Gastroesophageal sphincter (tissue), 4 donors: ENCODE measurements around the gene KCNN1. TPM values are rescaled to one million over a fixed set of nuclear protein-coding genes. Genes with fewer than 3 reads are reported as not detected.

Experiments
- ATAC-seq: fragments of 150-250 bp; one replicate; pipeline ENCODE4 v1.9.1; 2016; ENCODE audit warnings: mild to moderate bottlenecking, moderate library complexity
- H3K27ac ChIP-seq, 4 donors: fragments of 200-600 bp; sonication (generic) in 3 of 4; 1 replicate in 3 of 4; 2 replicates in 1 of 4; pipeline ENCODE4 v1.5.1; 2016 to 2019
- H3K27me3 ChIP-seq: fragments of 200-600 bp; sonication (generic); one replicate; pipeline ENCODE4 v1.5.1; 2019
- H3K36me3 ChIP-seq, 2 donors: fragments of 200-600 bp; sonication (generic); one replicate each; pipeline ENCODE4 v1.5.1; 2019; ENCODE audit warnings: control low read depth in 1 of 2
- H3K4me1 ChIP-seq, 3 donors: fragments of 200-600 bp; sonication (generic); 1 replicate in 2 of 3; 2 replicates in 1 of 3; pipeline ENCODE4 v1.5.1; 2016 to 2019; ENCODE audit warnings: control low read depth in 2 of 3
- H3K4me3 ChIP-seq, 2 donors: fragments of 200-600 bp; sonication (generic); one replicate each; pipeline ENCODE4 v1.5.1; 2019; ENCODE audit warnings: mild to moderate bottlenecking in 1 of 2, moderate library complexity in 1 of 2
- H3K9me3 ChIP-seq, 3 donors: fragments of 200-600 bp; sonication (generic); one replicate each; pipeline ENCODE4 v1.5.1; 2017 to 2019; ENCODE audit warnings: control low read depth in 2 of 3
- CTCF ChIP-seq, 4 experiments: fragments of 200-600 bp in 2 of 4; fragments of 450-650 bp in 2 of 4; sonication (generic) in 1 of 4; IDR thresholded peaks; one replicate each; pipeline ENCODE4 v1.5.1; 2017 to 2019; ENCODE audit warnings: antibody characterized with exemption in 4 of 4, mild to moderate bottlenecking in 2 of 4, moderate library complexity in 2 of 4
- EP300 ChIP-seq: sonication (generic); formaldehyde crosslinking; IDR thresholded peaks from one replicate; pipeline ENCODE4 v1.6.1; 2017; ENCODE audit warnings: antibody characterized with exemption, mild to moderate bottlenecking
- POLR2A ChIP-seq, 2 donors: fragments of 450-650 bp; IDR thresholded peaks; one replicate each; pipeline ENCODE4 v1.6.1; 2017; ENCODE audit warnings: antibody characterized with exemption in 2 of 2, mild to moderate bottlenecking in 2 of 2, moderate library complexity in 1 of 2
- POLR2AphosphoS5 ChIP-seq: sonication (generic); formaldehyde crosslinking; IDR thresholded peaks from one replicate; pipeline ENCODE4 v1.6.1; 2017; ENCODE audit warnings: antibody characterized with exemption
- WGBS, 2 donors: methylation state at CpG; one replicate each; pipeline ENCODE4 v1.1.5; 2018; ENCODE audit warnings: low coverage in 1 of 2; 5-methylcytosine and 5-hydroxymethylcytosine counted together
- total RNA-seq, 4 donors: library from RNA; depleted of rRNA; stranded (reverse); fragments of >200 nt; gene quantifications; one replicate each; pipeline ENCODE4 v1.1.0, GENCODE V29; 2016

The KCNN1 gene
- total RNA-seq, 4 donors from 2014 or later = 0.20 to 0.89 TPM; not detected in 2

GRCh38 chr19:17948514-17948900 is 18.4 kb upstream of the KCNN1 start:
- Histone ChIP-seq H3K9me3 (no peaks in the 10 kb centered on the region), H3K27ac (peak overlapping the region in 1 of 4 donors; percentile 80), H3K4me1 (peaks cover 0 to 80% (median 34%) of the 10 kb centered on the region in 3 donors), H3K36me3 (peaks cover 0 to 7% of the 10 kb centered on the region in 2 donors), H3K4me3 (peak overlapping the region; percentile 60 to 90), H3K27me3 (peaks cover 50% of the 10 kb centered on the region)
- ATAC-seq = no peak
- TF ChIP-seq POLR2AphosphoS5 (no peak), EP300 (no peak), CTCF (IDR thresholded peaks at IDR 0.05) (no peak), POLR2A (IDR thresholded peaks at IDR 0.05) (no peak)
- 0 to 1% methylated on average over 5 to 12 of the region's 16 CpGs for WGBS, 2 donors

- Histone ChIP-seq H3K36me3 (no peaks in the 10 kb centered on the region), H3K27me3 (peaks cover 57% of the 10 kb centered on the region), H3K4me3 (peak overlapping the region in 1 of 2 donors; percentile 90), H3K27ac (no peak overlapping the region), H3K4me1 (peaks cover 0 to 73% (median 30%) of the 10 kb centered on the region in 3 donors), H3K9me3 (no peaks in the 10 kb centered on the region)
- 18 to 36% methylated on average over 15 of the region's 49 CpGs for WGBS, 2 donors
- ATAC-seq = no peak
- no peak for TF ChIP-seq EP300
- TF ChIP-seq CTCF (IDR thresholded peaks at IDR 0.05) = no peak
- no peak for TF ChIP-seq POLR2AphosphoS5
- TF ChIP-seq POLR2A (IDR thresholded peaks at IDR 0.05) = no peak
These were observed 17.7 kb upstream of the KCNN1 start for GRCh38 chr19:17948931-17949930.

GRCh38 chr19:17949956-17950309 is 17.0 kb upstream of the KCNN1 start:
- no peak for ATAC-seq
- no peak for TF ChIP-seq EP300
- no peak for TF ChIP-seq POLR2AphosphoS5
- no peak for TF ChIP-seq CTCF (IDR thresholded peaks at IDR 0.05)
- TF ChIP-seq POLR2A (IDR thresholded peaks at IDR 0.05) = no peak
- WGBS, 2 donors = 10% methylated on average over 5 of the region's 11 CpGs; no CpG with 5 or more reads in 1 of the 2 donors
- Histone ChIP-seq H3K4me1 (peaks cover 0 to 66% (median 30%) of the 10 kb centered on the region in 3 donors), H3K27ac (no peak overlapping the region), H3K4me3 (no peak overlapping the region), H3K27me3 (peaks cover 65% of the 10 kb centered on the region), H3K36me3 (no peaks in the 10 kb centered on the region), H3K9me3 (no peaks in the 10 kb centered on the region)

GRCh38 chr19:17950310-17951156 is 16.4 kb upstream of the KCNN1 start:
- TF ChIP-seq POLR2AphosphoS5 (no peak), POLR2A (IDR thresholded peaks at IDR 0.05) (no peak), EP300 (no peak), CTCF (IDR thresholded peaks at IDR 0.05) (no peak)
- Histone ChIP-seq H3K4me3 (no peak overlapping the region), H3K4me1 (peaks cover 0 to 64% (median 30%) of the 10 kb centered on the region in 3 donors), H3K27me3 (peaks cover 69% of the 10 kb centered on the region), H3K9me3 (no peaks in the 10 kb centered on the region), H3K36me3 (no peaks in the 10 kb centered on the region), H3K27ac (no peak overlapping the region)
- 3% methylated on average over 39 of the region's 48 CpGs; no CpG with 5 or more reads in 1 of the 2 donors for WGBS, 2 donors
- no peak for ATAC-seq
